Measurements from ENCODE around the gene RGS6. TPM values are rescaled to one million over a fixed set of nuclear protein-coding genes. Genes with fewer than 3 reads are reported as not detected.

The RGS6 gene
- total and polyA plus RNA-seq, 4 donors: 0.06 to 5.3 (median 0.17) TPM; not detected in 1

GRCh38 chr14:72607386-72608130 is 675.3 kb downstream of the RGS6 start:
- no peaks in the 10 kb centered on the region for H3K9me3 ChIP-seq (ENCODE audit: control insufficient read depth in 4 of 4, low read length in 3 of 4)
- peak; percentile 29 for DNase-seq (ENCODE audit: low spot score)
- WGBS: 93% methylated on average over 12 of the region's 12 CpGs
- no peaks in the 10 kb centered on the region for H3K27me3 ChIP-seq (ENCODE audit: control insufficient read depth in 4 of 4, insufficient read depth in 4 of 4, low read length in 3 of 4)
- H3K4me3 ChIP-seq (ENCODE audit: low read depth in 1 of 3, low read length in 3 of 3): no peak overlapping the region
- peaks cover 0 to 4% (median under 1%) of the 10 kb centered on the region in 4 donors for H3K4me1 ChIP-seq (ENCODE audit: control insufficient read depth in 4 of 4, insufficient read depth in 4 of 4, low read length in 3 of 4)
- no peak overlapping the region for H3K27ac ChIP-seq (ENCODE audit: low read depth in 1 of 2, low read length in 2 of 2)
- H3K36me3 ChIP-seq (ENCODE audit: control insufficient read depth in 4 of 4, insufficient read depth in 3 of 4, low read depth in 1 of 4, low read length in 3 of 4): no peaks in the 10 kb centered on the region
- TF ChIP-seq HNF4G (IDR thresholded peaks at IDR 0.05): no peak
- TF ChIP-seq CTCF (IDR thresholded peaks at IDR 0.05; ENCODE audit: low read depth, low read length, missing input control): no peak
- no peak for TF ChIP-seq HNF4A (conservative IDR thresholded peaks at IDR 0.05)
- no peak for TF ChIP-seq EGR1 (IDR thresholded peaks at IDR 0.05; ENCODE audit: low read depth in 2 of 2)
- no peak for TF ChIP-seq MAX (IDR thresholded peaks at IDR 0.05)
- TF ChIP-seq ATF3 (IDR thresholded peaks at IDR 0.05): no peak
- no peak for TF ChIP-seq YY1 (IDR thresholded peaks at IDR 0.05)
- TF ChIP-seq JUND (IDR thresholded peaks at IDR 0.05): no peak
- TF ChIP-seq RAD21 (IDR thresholded peaks at IDR 0.05): no peak
- TF ChIP-seq NR2F2 (IDR thresholded peaks at IDR 0.05): no peak
- no peak for TF ChIP-seq FOXA2 (IDR thresholded peaks at IDR 0.05)
- no peak for TF ChIP-seq ZBTB33 (IDR thresholded peaks at IDR 0.05)
- TF ChIP-seq GABPA (IDR thresholded peaks at IDR 0.05 in 1 of 2, conservative IDR thresholded peaks at IDR 0.05 in 1 of 2): no peak
- no peak overlapping the region for H3K9ac ChIP-seq (ENCODE audit: low read depth in 1 of 2, low read length in 2 of 2)

- DNase-seq (ENCODE audit: low spot score): peak; percentile 27
- Histone ChIP-seq H3K4me3 (ENCODE audit: low read depth in 1 of 3, low read length in 3 of 3) (no peak overlapping the region), H3K9ac (ENCODE audit: low read depth in 1 of 2, low read length in 2 of 2) (no peak overlapping the region), H3K27ac (ENCODE audit: low read depth in 1 of 2, low read length in 2 of 2) (no peak overlapping the region), H3K9me3 (ENCODE audit: control insufficient read depth in 4 of 4, low read length in 3 of 4) (no peaks in the 10 kb centered on the region), H3K27me3 (ENCODE audit: control insufficient read depth in 4 of 4, insufficient read depth in 4 of 4, low read length in 3 of 4) (no peaks in the 10 kb centered on the region), H3K4me1 (ENCODE audit: control insufficient read depth in 4 of 4, insufficient read depth in 4 of 4, low read length in 3 of 4) (peaks cover 0 to 14% (median 7%) of the 10 kb centered on the region in 4 donors), H3K36me3 (ENCODE audit: control insufficient read depth in 4 of 4, insufficient read depth in 3 of 4, low read depth in 1 of 4, low read length in 3 of 4) (no peaks in the 10 kb centered on the region)
- 90% methylated on average over 8 of the region's 8 CpGs for WGBS
- TF ChIP-seq RAD21 (IDR thresholded peaks at IDR 0.05) (no peak), ZBTB33 (IDR thresholded peaks at IDR 0.05) (no peak), REST (IDR thresholded peaks at IDR 0.05) (no peak), FOXA1 (IDR thresholded peaks at IDR 0.05) (no peak), HNF4A (conservative IDR thresholded peaks at IDR 0.05) (no peak), SP1 (IDR thresholded peaks at IDR 0.05) (no peak), EGR1 (IDR thresholded peaks at IDR 0.05; ENCODE audit: low read depth in 2 of 2) (no peak)
These were observed 676.4 kb downstream of the RGS6 start for GRCh38 chr14:72608391-72609204.
